ENCODE data around the gene NDUFV1.
A peak's percentile ranks its signal among the peaks of the same experiment; 100 is the strongest.

GRCh38 chr11:67606492-67607295 is at the start of gene NDUFV1:
- TF ChIP-seq CTCF (IDR thresholded peaks at IDR 0.05) (peak; percentile 67 to 90 (median 82)), POLR2A (IDR thresholded peaks at IDR 0.05) (peak; percentile 37 to 69)
